NCI-H69 (cell line): ENCODE data around the gene C10orf53.

Experiments used
- DNase-seq: peaks from one replicate; lab custom pipeline; 2025; lab: John Stamatoyannopoulos, UW

Gene C10orf53

GRCh38 chr10:49679480-49679893 lies at the start of gene C10orf53:
TSS of gene C10orf53 (plus strand) at chr10:49679651. CDS start at chr10:49679698, 47 bp downstream.
- DNase-seq = peak; percentile 88

- no peak for DNase-seq
Observed at GRCh38 chr10:49631975-49632374, 47.5 kb upstream of the C10orf53 start.

GRCh38 chr10:49632406-49633317 lies 46.8 kb upstream of the C10orf53 start:
- DNase-seq = peak; percentile 61

- DNase-seq = peak; percentile 81
Observed at GRCh38 chr10:49633327-49634068, 46.0 kb upstream of the C10orf53 start.

- DNase-seq = no peak
Observed at GRCh38 chr10:49634069-49634660, 45.3 kb upstream of the C10orf53 start.

- no peak for DNase-seq
Observed at GRCh38 chr10:49642311-49642710, 37.1 kb upstream of the C10orf53 start.

GRCh38 chr10:49643241-49644034 lies 36.0 kb upstream of the C10orf53 start:
- no peak for DNase-seq

GRCh38 chr10:49644035-49644646 lies 35.3 kb upstream of the C10orf53 start:
- no peak for DNase-seq

- no peak for DNase-seq
Observed at GRCh38 chr10:49645417-49645816, 34.0 kb upstream of the C10orf53 start.

- peak; percentile 56 for DNase-seq
Observed at GRCh38 chr10:49645871-49646870, 33.3 kb upstream of the C10orf53 start.

- no peak for DNase-seq
Observed at GRCh38 chr10:49647554-49647953, 31.9 kb upstream of the C10orf53 start.

GRCh38 chr10:49647985-49648795 lies 31.3 kb upstream of the C10orf53 start:
- no peak for DNase-seq

GRCh38 chr10:49649294-49649693 lies 30.2 kb upstream of the C10orf53 start:
- peak; percentile 43 for DNase-seq

GRCh38 chr10:49649936-49650723 lies 29.3 kb upstream of the C10orf53 start:
- DNase-seq = no peak

- no peak for DNase-seq
Observed at GRCh38 chr10:49650724-49651034, 28.8 kb upstream of the C10orf53 start.

- no peak for DNase-seq
Observed at GRCh38 chr10:49651039-49651835, 28.2 kb upstream of the C10orf53 start.

- no peak for DNase-seq
Observed at GRCh38 chr10:49651917-49652316, 27.5 kb upstream of the C10orf53 start.
